Ascending aorta (tissue), 2 donors: Measurements from ENCODE around the gene SLC30A4. TPM values are rescaled to one million over a fixed set of nuclear protein-coding genes. Genes with fewer than 3 reads are reported as not detected.
"Not testable (repeated sequence)": the region's sequence is repeated elsewhere in the genome, so short reads cannot be mapped to it uniquely, and the experiment has no call there.

Experiments used
- DNase-seq, 2 donors: peaks; one replicate each; pipeline ENCODE4 v3.0.0-alpha.2; 2019; ENCODE audit warnings: low spot score in 2 of 2
- H3K27ac ChIP-seq, 2 donors: fragments of 200-600 bp; sonication (generic); one replicate each; pipeline ENCODE4 v1.5.1; 2016 to 2017; ENCODE audit warnings: mild to moderate bottlenecking in 1 of 2
- H3K27me3 ChIP-seq: fragments of 200-600 bp; sonication (generic); one replicate; pipeline ENCODE4 v1.5.1; 2017
- H3K36me3 ChIP-seq, 2 donors: fragments of 200-600 bp; sonication (generic); one replicate each; pipeline ENCODE4 v1.5.1; 2016
- H3K4me1 ChIP-seq, 2 donors: fragments of 200-600 bp; sonication (generic); one replicate each; pipeline ENCODE4 v1.5.1; 2016 to 2017; ENCODE audit warnings: mild to moderate bottlenecking in 1 of 2
- H3K4me3 ChIP-seq, 2 donors: fragments of 200-600 bp; sonication (generic); one replicate each; pipeline ENCODE4 v1.5.1; 2016 to 2017; ENCODE audit warnings: mild to moderate bottlenecking in 1 of 2
- H3K9me3 ChIP-seq, 2 donors: fragments of 200-600 bp; sonication (generic); one replicate each; pipeline ENCODE4 v1.5.1; 2016
- CTCF ChIP-seq, 3 experiments: fragments of 200-600 bp in 2 of 3; fragments of 450-650 bp in 1 of 3; sonication (generic) in 2 of 3; IDR thresholded peaks; one replicate each; pipeline ENCODE4 v1.5.1; 2016 to 2019; ENCODE audit warnings: antibody characterized with exemption in 3 of 3, mild to moderate bottlenecking in 1 of 3, moderate library complexity in 1 of 3
- intact Hi-C: fragments of 100-400 bp; cut with DNase I; formaldehyde crosslinking; loops from one replicate; pipeline ENCODE4 v1.15.1; 2023
- total RNA-seq: library from RNA; depleted of rRNA; stranded (reverse); fragments of >200 nt; gene quantifications from one replicate; pipeline ENCODE4 v1.1.0, GENCODE V29; 2016

Gene SLC30A4
- total RNA-seq, 1 donor from 2014 or later, result 3.4 TPM

GRCh38 chr15:45527086-45527485, 4.5 kb upstream of the SLC30A4 start:
- H3K4me3 ChIP-seq, result no peak overlapping the region
- peaks cover 0 to 5% of the 10 kb centered on the region in 2 donors for H3K4me1 ChIP-seq
- H3K9me3 ChIP-seq, result no peaks in the 10 kb centered on the region
- no peak for DNase-seq
- intact Hi-C loops, result no loop called here
- H3K27me3 ChIP-seq, result no peaks in the 10 kb centered on the region
- H3K27ac ChIP-seq, result no peak overlapping the region
- H3K36me3 ChIP-seq, result no peaks in the 10 kb centered on the region
- no peak for TF ChIP-seq CTCF (IDR thresholded peaks at IDR 0.05)

- peak overlapping the region; percentile 75 to 77 for H3K27ac ChIP-seq
- no peak for DNase-seq
- no peaks in the 10 kb centered on the region for H3K36me3 ChIP-seq
- H3K9me3 ChIP-seq, result no peaks in the 10 kb centered on the region
- no peaks in the 10 kb centered on the region for H3K27me3 ChIP-seq
- intact Hi-C loops, result loop anchor here (5.0 kb wide), 1 partner anchor 89 kb away; no protein-coding TSS in a partner anchor
- TF ChIP-seq CTCF (IDR thresholded peaks at IDR 0.05), result no peak
- H3K4me3 ChIP-seq, result peak overlapping the region; percentile 85 to 92
- peaks cover 3 to 21% of the 10 kb centered on the region in 2 donors for H3K4me1 ChIP-seq
Measured at GRCh38 chr15:45523166-45523460, 558 bp upstream of the SLC30A4 start.

GRCh38 chr15:45521596-45522327, 793 bp downstream of the SLC30A4 start:
- intact Hi-C loops, result loop anchor here (5.0 kb wide), 1 partner anchor 91 kb away; no protein-coding TSS in a partner anchor
- no peak for TF ChIP-seq CTCF (IDR thresholded peaks at IDR 0.05)
- Histone ChIP-seq H3K27me3 (no peaks in the 10 kb centered on the region), H3K4me1 (peaks cover 3 to 21% of the 10 kb centered on the region in 2 donors), H3K27ac (peak overlapping the region; percentile 75 to 77), H3K36me3 (no peaks in the 10 kb centered on the region), H3K9me3 (no peaks in the 10 kb centered on the region), H3K4me3 (peak overlapping the region; percentile 85 to 92)
- no peak for DNase-seq

GRCh38 chr15:45510758-45511280, 11.7 kb downstream of the SLC30A4 start:
- Histone ChIP-seq H3K27me3 (no peaks in the 10 kb centered on the region), H3K9me3 (no peaks in the 10 kb centered on the region), H3K4me3 (no peak overlapping the region), H3K36me3 (peaks cover 0 to 24% of the 10 kb centered on the region in 2 donors), H3K4me1 (no peaks in the 10 kb centered on the region), H3K27ac (no peak overlapping the region)
- TF ChIP-seq CTCF (IDR thresholded peaks at IDR 0.05), result no peak
- DNase-seq, result no peak
- intact Hi-C loops, result no loop called here

- peaks cover 3 to 24% of the 10 kb centered on the region in 2 donors for H3K36me3 ChIP-seq
- H3K4me1 ChIP-seq, intact Hi-C loops, DNase-seq, H3K27ac ChIP-seq, H3K27me3 ChIP-seq, H3K4me3 ChIP-seq, H3K9me3 ChIP-seq: not testable (repeated sequence)
Measured at GRCh38 chr15:45507143-45507542, 15.4 kb downstream of the SLC30A4 start.

- TF ChIP-seq CTCF (IDR thresholded peaks at IDR 0.05), result no peak
- peaks cover 0 to 3% of the 10 kb centered on the region in 2 donors for H3K36me3 ChIP-seq
- no peaks in the 10 kb centered on the region for H3K27me3 ChIP-seq
- no peak overlapping the region for H3K27ac ChIP-seq
- H3K9me3 ChIP-seq, result no peaks in the 10 kb centered on the region
- no peaks in the 10 kb centered on the region for H3K4me1 ChIP-seq
- no peak overlapping the region for H3K4me3 ChIP-seq
- no peak for DNase-seq
- intact Hi-C loops, result no loop called here
Measured at GRCh38 chr15:45499426-45499825, 23.1 kb downstream of the SLC30A4 start.
